SIG-M5 treated with dmso at 0.1 percent for 504 hours (cell line): Measurements from ENCODE around the gene LENEP.
A peak's percentile ranks its signal among the peaks of the same experiment; 100 is the strongest.

Source experiments
- DNase-seq: peaks from one replicate; lab custom pipeline; 2025; ENCODE audit not compliant: unreplicated experiment; lab: John Stamatoyannopoulos, UW

LENEP gene

GRCh38 chr1:154993572-154994268 is at the start of gene LENEP:
TSS of gene LENEP (plus strand) at chr1:154993586. CDS start at chr1:154993608, 22 bp downstream.
- no peak for DNase-seq

GRCh38 chr1:154943649-154944400 is 49.6 kb upstream of the LENEP start:
- DNase-seq = peak; percentile 76

- DNase-seq = no peak
These were observed 48.8 kb upstream of the LENEP start for GRCh38 chr1:154944401-154945159.

GRCh38 chr1:154945160-154945961 is 48.0 kb upstream of the LENEP start:
- DNase-seq = no peak

GRCh38 chr1:154945962-154946850 is 47.2 kb upstream of the LENEP start:
- DNase-seq = no peak

- no peak for DNase-seq
These were observed 45.3 kb upstream of the LENEP start for GRCh38 chr1:154948079-154948478.

GRCh38 chr1:154951901-154952657 is 41.3 kb upstream of the LENEP start:
- no peak for DNase-seq

- DNase-seq = no peak
These were observed 40.7 kb upstream of the LENEP start for GRCh38 chr1:154952664-154953063.

GRCh38 chr1:154953611-154954038 is 39.8 kb upstream of the LENEP start:
- DNase-seq = no peak

GRCh38 chr1:154954541-154954940 is 38.8 kb upstream of the LENEP start:
- DNase-seq = no peak

- no peak for DNase-seq
These were observed 38.2 kb upstream of the LENEP start for GRCh38 chr1:154955039-154955717.

- DNase-seq = peak; percentile 95
These were observed 37.5 kb upstream of the LENEP start, which contains the start of gene PBXIP1 for GRCh38 chr1:154955718-154956543. TSS of gene PBXIP1 (minus strand) at chr1:154956099. CDS start at chr1:154953721, 2,378 bp downstream.

- DNase-seq = no peak
These were observed 36.8 kb upstream of the LENEP start for GRCh38 chr1:154956544-154956941.

- DNase-seq = no peak
These were observed 36.2 kb upstream of the LENEP start for GRCh38 chr1:154957091-154957657.

GRCh38 chr1:154958036-154958435 is 35.4 kb upstream of the LENEP start:
- no peak for DNase-seq

- DNase-seq = no peak
These were observed 34.5 kb upstream of the LENEP start for GRCh38 chr1:154958681-154959425.

- DNase-seq = no peak
These were observed 34.0 kb upstream of the LENEP start for GRCh38 chr1:154959426-154959780.
